SK-N-SH (cell line): ENCODE data around the gene HSPB9. TPM values are rescaled to one million over a fixed set of nuclear protein-coding genes. Genes with fewer than 3 reads are reported as not detected.

Source experiments
- CTCF ChIA-PET: fragments of 300-600, 350-600 bp; formaldehyde crosslinking; extraction: SDS; loops from one replicate; lab custom pipeline; 2021; lab: Yijun Ruan, JAX
- POLR2A ChIA-PET: fragments of 350-600 bp; sonication (Branson Sonifier 250); formaldehyde crosslinking; extraction: SDS; loops from one replicate; lab custom pipeline; 2020; ENCODE audit warnings: antibody characterized with exemption, inconsistent platforms; lab: Yijun Ruan, JAX
- DNase-seq: peaks from one replicate; pipeline ENCODE4 v3.0.0; 2012
- H2AFZ ChIP-seq: fragments of 200-600 bp; sonication (generic); 2 replicates; pipeline ENCODE4 v1.8.1; 2016; ENCODE audit warnings: antibody characterized with exemption, mild to moderate bottlenecking, low read depth
- H3F3A ChIP-seq: fragments of 200-600 bp; sonication (generic); replicated peaks from 2 replicates; pipeline ENCODE3; 2016; ENCODE audit warnings: antibody characterized with exemption, mild to moderate bottlenecking; ENCODE audit not compliant: insufficient read depth
- H3K27ac ChIP-seq, 2 experiments: fragments of 200-500 bp in 1 of 2; fragments of 200-600 bp in 1 of 2; sonication (Bioruptor generic) in 1 of 2; sonication (generic), shearing (Covaris generic) in 1 of 2; 2 replicates each; pipeline versions ENCODE4 v1.5.1 to v1.6.1; 2014 to 2016; ENCODE audit warnings: low read depth in 2 of 2, inconsistent platforms in 1 of 2, low read length in 1 of 2, mild to moderate bottlenecking in 1 of 2, mixed read lengths in 1 of 2
- H3K27me3 ChIP-seq: fragments of 200-600 bp; sonication (generic), shearing (Covaris generic); 2 replicates; pipeline ENCODE4 v1.6.1; 2016; ENCODE audit warnings: mixed run types; ENCODE audit not compliant: insufficient read depth
- H3K36me3 ChIP-seq, 2 experiments: fragments of 200-500 bp in 1 of 2; fragments of 200-600 bp in 1 of 2; sonication (Bioruptor generic) in 1 of 2; sonication (generic) in 1 of 2; replicated peaks in 1 of 2; 2 replicates each; pipeline versions ENCODE3 to v1.5.1; 2014 to 2016; ENCODE audit warnings: low read length in 1 of 2, mild to moderate bottlenecking in 1 of 2; ENCODE audit not compliant: insufficient read depth in 2 of 2, control insufficient read depth in 1 of 2
- H3K4me1 ChIP-seq, 2 experiments: fragments of 200-500 bp in 1 of 2; fragments of 200-600 bp in 1 of 2; sonication (Bioruptor generic) in 1 of 2; sonication (generic), shearing (Covaris generic) in 1 of 2; 2 replicates each; pipeline versions ENCODE4 v1.5.1 to v1.6.1; 2014 to 2016; ENCODE audit warnings: low read depth in 1 of 2, low read length in 1 of 2, mixed run types in 1 of 2; ENCODE audit not compliant: insufficient read depth in 2 of 2, control insufficient read depth in 1 of 2
- H3K4me2 ChIP-seq: fragments of 200-600 bp; sonication (generic), shearing (Covaris generic); 2 replicates; pipeline ENCODE4 v1.6.1; 2017; ENCODE audit warnings: mixed run types
- H3K4me3 ChIP-seq, 2 experiments: fragments of 200-500 bp in 1 of 2; fragments of 200-600 bp in 1 of 2; sonication (Bioruptor generic) in 1 of 2; sonication (generic), shearing (Covaris generic) in 1 of 2; 2 replicates each; pipeline versions ENCODE4 v1.5.1 to v1.8.1; 2014 to 2016; ENCODE audit warnings: low read depth in 2 of 2, inconsistent platforms in 1 of 2, low read length in 1 of 2, mild to moderate bottlenecking in 1 of 2, mixed read lengths in 1 of 2, moderate library complexity in 1 of 2
- H3K79me2 ChIP-seq: fragments of 200-600 bp; sonication (generic); 2 replicates; pipeline ENCODE4 v1.8.1; 2017; ENCODE audit warnings: mild to moderate bottlenecking; ENCODE audit not compliant: insufficient read depth
- H3K9ac ChIP-seq: fragments of 200-600 bp; sonication (generic); 2 replicates; pipeline ENCODE4 v1.6.1; 2017; ENCODE audit warnings: mixed run types
- H3K9me2 ChIP-seq: fragments of 200-600 bp; sonication (generic); 2 replicates; pipeline ENCODE4 v1.6.1; 2017; ENCODE audit warnings: mixed run types
- H3K9me3 ChIP-seq: fragments of 200-600 bp; sonication (generic); 2 replicates; pipeline ENCODE4 v1.6.1; 2017; ENCODE audit warnings: mixed run types, mild to moderate bottlenecking, moderate library complexity
- H4K20me1 ChIP-seq: fragments of 200-600 bp; sonication (generic); 2 replicates; pipeline ENCODE4 v1.6.1; 2017; ENCODE audit warnings: mild to moderate bottlenecking, mixed run types; ENCODE audit not compliant: insufficient read depth
- CHD2 ChIP-seq: fragments of 150-350 bp; IDR thresholded peaks from 2 replicates; pipeline ENCODE4 v1.6.1; 2018; ENCODE audit warnings: low read length; ENCODE audit not compliant: partially characterized antibody
- ELF1 ChIP-seq: IDR thresholded peaks from 2 replicates; pipeline ENCODE4 v1.4.0; 2012
- EP300 ChIP-seq, 2 experiments: IDR thresholded peaks; 2 replicates each; pipeline versions ENCODE4 v1.4.0 to v1.6.1; 2012; ENCODE audit warnings: borderline replicate concordance in 1 of 2, low read depth in 1 of 2, low read length in 1 of 2
- EZH2phosphoT487 ChIP-seq: fragments of 200-600 bp; sonication (generic); IDR thresholded peaks from 2 replicates; pipeline ENCODE4 v1.6.1; 2017; ENCODE audit warnings: low read depth, mixed run types, mild to moderate bottlenecking, antibody characterized with exemption, moderate library complexity, borderline replicate concordance
- FOSL2 ChIP-seq: IDR thresholded peaks from 2 replicates; pipeline ENCODE4 v1.4.0; 2012; ENCODE audit warnings: low read depth, mild to moderate bottlenecking, moderate library complexity, borderline replicate concordance
- FOXM1 ChIP-seq: IDR thresholded peaks from 2 replicates; pipeline ENCODE4 v1.4.0; 2012; ENCODE audit warnings: low read depth, mild to moderate bottlenecking
- IRF3 ChIP-seq: fragments of 150-350 bp; IDR thresholded peaks from 2 replicates; pipeline ENCODE4 v1.6.1; 2016; ENCODE audit warnings: mild to moderate bottlenecking, low read depth, low read length
- JUND ChIP-seq: IDR thresholded peaks from 2 replicates; pipeline ENCODE4 v1.4.0; 2012
- MEF2A ChIP-seq: IDR thresholded peaks from 2 replicates; pipeline ENCODE4 v1.4.0; 2012; ENCODE audit warnings: low read depth, borderline replicate concordance
- PBX3 ChIP-seq: IDR thresholded peaks from 2 replicates; pipeline ENCODE4; 2012
- POLR2AphosphoS5 ChIP-seq: IDR thresholded peaks from 2 replicates; pipeline ENCODE4 v1.6.1; 2012; ENCODE audit warnings: low read depth, low read length
- RAD21 ChIP-seq: IDR thresholded peaks from 2 replicates; pipeline ENCODE4 v1.6.1; 2012; ENCODE audit warnings: mild to moderate bottlenecking, low read length
- RCOR1 ChIP-seq: fragments of 150-350 bp; IDR thresholded peaks from 2 replicates; pipeline ENCODE4 v1.6.1; 2017; ENCODE audit warnings: antibody characterized with exemption, low read length
- RXRA ChIP-seq: IDR thresholded peaks from 2 replicates; pipeline ENCODE4 v1.4.0; 2012; ENCODE audit warnings: low read depth, mild to moderate bottlenecking, borderline replicate concordance
- USF1 ChIP-seq: IDR thresholded peaks from 2 replicates; pipeline ENCODE4 v1.4.0; 2012; ENCODE audit warnings: low read depth, borderline replicate concordance
- USF2 ChIP-seq: fragments of 150-350 bp; IDR thresholded peaks from 2 replicates; pipeline ENCODE4 v1.6.1; 2017; ENCODE audit warnings: antibody characterized with exemption, low read length, low read depth, borderline replicate concordance
- ZBTB33 ChIP-seq: IDR thresholded peaks from 2 replicates; pipeline ENCODE4 v1.4.0; 2012; ENCODE audit warnings: low read depth, borderline replicate concordance
- WGBS: methylation state at CpG from one replicate; pipeline ENCODE4 v1.1.6; 2017; ENCODE audit warnings: low lambda C conversion rate; 5-methylcytosine and 5-hydroxymethylcytosine counted together
- polyA plus RNA-seq, 3 experiments: library from polyadenylated mRNA; depleted of rRNA; stranded (reverse); fragments of >200 nt; gene quantifications; 2 replicates each; pipeline ENCODE4 v1.2.3, GENCODE V29; 2012

The HSPB9 gene
- polyA plus RNA-seq, 1 of the 3 experiments (the other 2 are of a cell fraction): 0.05 TPM

GRCh38 chr17:42087736-42088705 lies 34.6 kb upstream of the HSPB9 start:
- Histone ChIP-seq H3K4me1 (no peaks in the 10 kb centered on the region), H3K36me3 (no peaks in the 10 kb centered on the region), H4K20me1 (no peaks in the 10 kb centered on the region), H3F3A (no peaks in the 10 kb centered on the region), H3K9me3 (no peaks in the 10 kb centered on the region), H3K9me2 (no peaks in the 10 kb centered on the region), H3K4me2 (no peak overlapping the region), H3K27me3 (peaks cover 7% of the 10 kb centered on the region; the same call in 1 of the 2 replicates), H3K79me2 (no peaks in the 10 kb centered on the region), H3K9ac (no peak overlapping the region), H2AFZ (no peak overlapping the region), H3K27ac (no peak overlapping the region), H3K4me3 (no peak overlapping the region)
- ChIA-PET POLR2A (no interaction called here), CTCF (interaction anchor here (0.7 to 5.7 kb wide), 7 partner anchors 11 to 75 kb away, joined by 3 to 46 read pairs (median 3); no protein-coding TSS in a partner anchor)
- TF ChIP-seq ELF1: no peak
- no peak for TF ChIP-seq RAD21
- 67% methylated on average over 6 of the region's 20 CpGs for WGBS
- DNase-seq: no peak

GRCh38 chr17:42088736-42089135 lies 33.9 kb upstream of the HSPB9 start:
- Histone ChIP-seq H3K4me3 (no peak overlapping the region), H3K4me2 (no peak overlapping the region), H3K4me1 (no peaks in the 10 kb centered on the region), H3K36me3 (no peaks in the 10 kb centered on the region), H3F3A (no peaks in the 10 kb centered on the region), H2AFZ (no peak overlapping the region), H3K79me2 (no peaks in the 10 kb centered on the region), H3K27me3 (peaks cover 7% of the 10 kb centered on the region; the same call in 1 of the 2 replicates)
- POLR2A ChIA-PET: no interaction called here
- no peak for DNase-seq
- TF ChIP-seq FOSL2: no peak
- TF ChIP-seq JUND: no peak
- TF ChIP-seq RXRA: no peak
- TF ChIP-seq USF2: no peak
- TF ChIP-seq USF1: no peak
- TF ChIP-seq RCOR1: no peak
- no peak for TF ChIP-seq CHD2
- no peak for TF ChIP-seq FOXM1
- no peak for TF ChIP-seq IRF3
- no peak for TF ChIP-seq PBX3
- no peak for TF ChIP-seq POLR2AphosphoS5
- no peak for TF ChIP-seq RAD21
- no peak for TF ChIP-seq ZBTB33
- no peak for TF ChIP-seq MEF2A
- no peak for TF ChIP-seq EZH2phosphoT487
- TF ChIP-seq EP300 (IDR thresholded peaks at IDR 0.05; ENCODE audit: borderline replicate concordance in 1 of 2, low read depth in 1 of 2, low read length in 1 of 2): no peak
- TF ChIP-seq, all 33 proteins: peak for 0
- Histone ChIP-seq H3K9me3 (no peaks in the 10 kb centered on the region), H4K20me1 (no peaks in the 10 kb centered on the region), H3K9me2 (no peaks in the 10 kb centered on the region), H3K9ac (no peak overlapping the region), H3K27ac (no peak overlapping the region)
- CTCF ChIA-PET: interaction anchor here (0.7 to 5.7 kb wide), 5 partner anchors 10 to 76 kb away, joined by 3 to 46 read pairs (median 3); no protein-coding TSS in a partner anchor
- WGBS: 88% methylated on average over 8 of the region's 8 CpGs
